Measurements from ENCODE around the gene HPGDS.

Gene HPGDS

DNA sequence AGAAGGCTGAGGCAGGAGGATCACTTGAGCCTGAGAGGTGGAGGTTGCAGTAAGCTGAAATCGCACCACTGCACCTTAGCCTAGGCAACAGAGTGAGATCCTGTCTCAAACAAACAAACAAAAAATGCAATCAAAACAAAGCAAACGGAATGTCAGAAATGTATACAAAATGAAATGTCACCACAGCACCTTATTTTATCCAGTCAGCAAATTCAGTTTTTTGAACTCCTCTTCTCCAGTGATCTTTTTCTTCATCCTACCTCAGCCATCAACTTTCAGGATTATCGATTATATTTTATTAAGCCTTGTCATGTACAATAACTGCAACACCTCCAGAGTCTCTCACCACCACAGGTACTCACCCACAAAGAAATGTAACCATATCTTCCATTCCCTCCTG, 31.1 kb upstream of the HPGDS start:
- no peak overlapping the region for H3K27ac ChIP-seq (ENCODE audit: low read depth, low read length)
- no peak overlapping the region for H3K4me3 ChIP-seq (ENCODE audit: low read length)
- no peaks in the 10 kb centered on the region for H4K20me1 ChIP-seq (ENCODE audit: control insufficient read depth, insufficient read depth, low read depth, low read length)
- no peaks in the 10 kb centered on the region for H3F3A ChIP-seq (ENCODE audit: control insufficient read depth, insufficient read depth)
- no peaks in the 10 kb centered on the region for H3K9me3 ChIP-seq (ENCODE audit: control insufficient read depth, insufficient read depth, low read length)
- H3K9me2 ChIP-seq (replicated peaks; ENCODE audit: control insufficient read depth, low read length): no peaks in the 10 kb centered on the region
- H3K27me3 ChIP-seq (ENCODE audit: control insufficient read depth, low read length): peaks cover 3% of the 10 kb centered on the region; the same call in 1 of the 2 replicates
- H3K79me2 ChIP-seq (ENCODE audit: control insufficient read depth, low read length): no peaks in the 10 kb centered on the region
- TF ChIP-seq, protein P1, sequence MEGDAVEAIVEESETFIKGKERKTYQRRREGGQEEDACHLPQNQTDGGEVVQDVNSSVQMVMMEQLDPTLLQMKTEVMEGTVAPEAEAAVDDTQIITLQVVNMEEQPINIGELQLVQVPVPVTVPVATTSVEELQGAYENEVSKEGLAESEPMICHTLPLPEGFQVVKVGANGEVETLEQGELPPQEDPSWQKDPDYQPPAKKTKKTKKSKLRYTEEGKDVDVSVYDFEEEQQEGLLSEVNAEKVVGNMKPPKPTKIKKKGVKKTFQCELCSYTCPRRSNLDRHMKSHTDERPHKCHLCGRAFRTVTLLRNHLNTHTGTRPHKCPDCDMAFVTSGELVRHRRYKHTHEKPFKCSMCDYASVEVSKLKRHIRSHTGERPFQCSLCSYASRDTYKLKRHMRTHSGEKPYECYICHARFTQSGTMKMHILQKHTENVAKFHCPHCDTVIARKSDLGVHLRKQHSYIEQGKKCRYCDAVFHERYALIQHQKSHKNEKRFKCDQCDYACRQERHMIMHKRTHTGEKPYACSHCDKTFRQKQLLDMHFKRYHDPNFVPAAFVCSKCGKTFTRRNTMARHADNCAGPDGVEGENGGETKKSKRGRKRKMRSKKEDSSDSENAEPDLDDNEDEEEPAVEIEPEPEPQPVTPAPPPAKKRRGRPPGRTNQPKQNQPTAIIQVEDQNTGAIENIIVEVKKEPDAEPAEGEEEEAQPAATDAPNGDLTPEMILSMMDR (IDR thresholded peaks at IDR 0.05; ENCODE audit: low read depth, low read length, poor library complexity, severe bottlenecking): no peak
- no peak for TF ChIP-seq EZH2phosphoT487 (IDR thresholded peaks at IDR 0.05; ENCODE audit: borderline replicate concordance, low read length)
- no peak overlapping the region for H3K4me2 ChIP-seq (ENCODE audit: low read length)
- H3K36me3 ChIP-seq (ENCODE audit: control insufficient read depth, low read length): no peaks in the 10 kb centered on the region
- H3K4me1 ChIP-seq (ENCODE audit: control insufficient read depth, low read length): no peaks in the 10 kb centered on the region

DNA sequence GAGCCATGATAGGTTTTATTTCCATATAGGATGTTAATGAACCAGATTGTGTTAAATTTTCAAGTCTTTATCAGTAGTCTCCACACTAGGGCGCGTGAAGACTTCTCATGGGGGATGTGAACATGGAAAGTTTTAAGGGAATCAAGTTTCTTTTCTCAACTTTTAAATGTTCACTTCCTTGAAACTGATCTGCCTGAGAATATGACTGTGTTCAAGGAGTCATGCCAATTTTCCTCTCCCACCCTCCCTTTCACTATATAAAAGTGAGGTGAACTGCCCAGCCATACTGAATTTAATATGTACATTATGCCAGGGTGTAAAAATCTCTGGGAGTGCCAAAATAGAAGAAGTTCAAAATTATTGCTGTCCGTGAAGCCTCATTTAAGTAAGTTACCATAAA, 30.4 kb upstream of the HPGDS start:
- Histone ChIP-seq H3K27me3 (ENCODE audit: control insufficient read depth, low read length) (peaks cover 4% of the 10 kb centered on the region; the same call in 1 of the 2 replicates), H3F3A (ENCODE audit: control insufficient read depth, insufficient read depth) (no peaks in the 10 kb centered on the region), H3K79me2 (ENCODE audit: control insufficient read depth, low read length) (no peaks in the 10 kb centered on the region), H3K4me1 (ENCODE audit: control insufficient read depth, low read length) (no peaks in the 10 kb centered on the region), H3K9me2 (replicated peaks; ENCODE audit: control insufficient read depth, low read length) (no peaks in the 10 kb centered on the region), H4K20me1 (ENCODE audit: control insufficient read depth, insufficient read depth, low read depth, low read length) (no peaks in the 10 kb centered on the region), H3K27ac (ENCODE audit: low read depth, low read length) (no peak overlapping the region), H3K4me3 (ENCODE audit: low read length) (no peak overlapping the region), H3K9me3 (ENCODE audit: control insufficient read depth, insufficient read depth, low read length) (no peaks in the 10 kb centered on the region), H3K4me2 (ENCODE audit: low read length) (no peak overlapping the region), H3K36me3 (ENCODE audit: control insufficient read depth, low read length) (no peaks in the 10 kb centered on the region)
- TF ChIP-seq, protein P1 (IDR thresholded peaks at IDR 0.05; ENCODE audit: low read depth, low read length, poor library complexity, severe bottlenecking): no peak
- TF ChIP-seq EZH2phosphoT487 (IDR thresholded peaks at IDR 0.05; ENCODE audit: borderline replicate concordance, low read length): no peak

- Histone ChIP-seq H3K4me2 (ENCODE audit: low read length) (no peak overlapping the region), H3K27ac (ENCODE audit: low read depth, low read length) (no peak overlapping the region), H3K36me3 (ENCODE audit: control insufficient read depth, low read length) (no peaks in the 10 kb centered on the region), H3K9me2 (replicated peaks; ENCODE audit: control insufficient read depth, low read length) (no peaks in the 10 kb centered on the region), H4K20me1 (ENCODE audit: control insufficient read depth, insufficient read depth, low read depth, low read length) (no peaks in the 10 kb centered on the region), H3K4me1 (ENCODE audit: control insufficient read depth, low read length) (no peaks in the 10 kb centered on the region), H3F3A (ENCODE audit: control insufficient read depth, insufficient read depth) (no peaks in the 10 kb centered on the region), H3K27me3 (ENCODE audit: control insufficient read depth, low read length) (peaks cover 4% of the 10 kb centered on the region; the same call in 1 of the 2 replicates), H3K79me2 (ENCODE audit: control insufficient read depth, low read length) (no peaks in the 10 kb centered on the region), H3K9me3 (ENCODE audit: control insufficient read depth, insufficient read depth, low read length) (no peaks in the 10 kb centered on the region), H3K4me3 (ENCODE audit: low read length) (no peak overlapping the region)
- no peak for TF ChIP-seq EZH2phosphoT487 (IDR thresholded peaks at IDR 0.05; ENCODE audit: borderline replicate concordance, low read length)
- TF ChIP-seq, protein P1 (IDR thresholded peaks at IDR 0.05; ENCODE audit: low read depth, low read length, poor library complexity, severe bottlenecking): no peak
Observed at GRCh38 chr4:94372228-94372978, 29.8 kb upstream of the HPGDS start.
